Activated CD4-positive, alpha-beta memory T cell treated with anti-CD3 and anti-CD28 coated beads for 36 hours (primary cell): ENCODE data around the gene JAZF1. TPM values are rescaled to one million over a fixed set of nuclear protein-coding genes. Genes with fewer than 3 reads are reported as not detected.
A peak's percentile ranks its signal among the peaks of the same experiment; 100 is the strongest.

ENCODE experiments used
- CTCF ChIA-PET: fragments of 350-600 bp; sonication (Branson Sonifier 250); formaldehyde crosslinking; loops from one replicate; lab custom pipeline; 2021; ENCODE audit warnings: antibody characterized with exemption, inconsistent platforms; lab: Charles Lee
- POLR2A ChIA-PET: fragments of 350-600 bp; sonication (Branson Sonifier 250); formaldehyde crosslinking; loops from one replicate; lab custom pipeline; 2021; ENCODE audit warnings: antibody characterized with exemption; lab: Charles Lee
- DNase-seq: peaks from one replicate; pipeline ENCODE4 v3.0.0-alpha.2; 2020
- H3K27ac Mint-ChIP-seq: one replicate; pipeline ENCODE4 v1.8.0; 2021; ENCODE audit warnings: mixed read lengths
- H3K27me3 Mint-ChIP-seq: one replicate; pipeline ENCODE4 v1.8.0; 2021; ENCODE audit warnings: mixed read lengths
- H3K36me3 Mint-ChIP-seq: one replicate; pipeline ENCODE4 v1.8.0; 2021; ENCODE audit warnings: mixed read lengths
- H3K4me1 Mint-ChIP-seq: one replicate; pipeline ENCODE4 v1.8.0; 2021; ENCODE audit warnings: low read depth, mixed read lengths
- H3K4me3 Mint-ChIP-seq: one replicate; pipeline ENCODE4 v1.8.0; 2021; ENCODE audit warnings: mild to moderate bottlenecking, mixed read lengths
- H3K9me3 Mint-ChIP-seq: one replicate; pipeline ENCODE4 v1.8.0; 2021; ENCODE audit warnings: mixed read lengths
- intact Hi-C: fragments of 100-400 bp; cut with micrococcal nuclease; formaldehyde crosslinking; loops from one replicate; pipeline ENCODE4 v1.15.1; 2023
- total RNA-seq, 2 experiments: library from RNA; stranded (reverse); gene quantifications; one replicate each; pipeline ENCODE4 v1.2.3, GENCODE V29; 2021

JAZF1 gene
- total RNA-seq, 2 experiments from 2014 or later, result 3.8 to 4.3 TPM

GRCh38 chr7:28190077-28190710 lies 9.6 kb upstream of the JAZF1 start:
- H3K36me3 Mint-ChIP-seq, result no peaks in the 10 kb centered on the region
- DNase-seq, result no peak
- no peaks in the 10 kb centered on the region for H3K9me3 Mint-ChIP-seq
- no peak overlapping the region for H3K4me3 Mint-ChIP-seq
- H3K27ac Mint-ChIP-seq, result no peak overlapping the region
- ChIA-PET POLR2A (no interaction called here), CTCF (no interaction called here)
- no peaks in the 10 kb centered on the region for H3K4me1 Mint-ChIP-seq
- intact Hi-C loops, result no loop called here
- peaks cover 28% of the 10 kb centered on the region for H3K27me3 Mint-ChIP-seq

DNA sequence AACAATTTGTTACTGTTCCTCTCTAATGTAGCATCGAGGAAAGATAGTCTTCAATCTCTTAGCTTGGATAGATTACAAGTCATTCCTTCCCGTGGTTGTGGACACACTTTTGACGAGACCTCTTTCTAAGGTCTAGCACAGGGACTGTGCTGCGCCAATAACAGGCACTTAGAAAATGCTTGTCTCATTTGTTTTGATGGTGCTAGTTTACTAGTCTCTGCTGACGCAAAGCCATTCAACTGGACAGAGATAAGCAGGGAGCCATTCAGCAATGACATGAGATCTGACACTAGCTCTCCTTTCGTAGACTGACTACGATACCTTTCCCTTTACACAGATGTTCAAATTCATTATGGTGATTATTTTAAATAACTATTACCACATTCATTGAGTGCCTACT lies 6.4 kb upstream of the JAZF1 start:
- H3K4me1 Mint-ChIP-seq, result no peaks in the 10 kb centered on the region
- H3K36me3 Mint-ChIP-seq, result no peaks in the 10 kb centered on the region
- no peaks in the 10 kb centered on the region for H3K9me3 Mint-ChIP-seq
- H3K4me3 Mint-ChIP-seq, result no peak overlapping the region
- no peak overlapping the region for H3K27ac Mint-ChIP-seq
- ChIA-PET CTCF (no interaction called here), POLR2A (no interaction called here)
- peaks cover 26% of the 10 kb centered on the region for H3K27me3 Mint-ChIP-seq
- intact Hi-C loops, result no loop called here
- no peak for DNase-seq

GRCh38 chr7:28183627-28184026 lies 3.0 kb upstream of the JAZF1 start:
- DNase-seq, result no peak
- Mint-ChIP-seq H3K27me3 (peaks cover 15% of the 10 kb centered on the region), H3K27ac (no peak overlapping the region), H3K4me1 (peaks cover 11% of the 10 kb centered on the region), H3K4me3 (no peak overlapping the region), H3K9me3 (no peaks in the 10 kb centered on the region), H3K36me3 (no peaks in the 10 kb centered on the region)
- intact Hi-C loops, result loop anchor here (5.0 kb wide), 1 partner anchor 41 kb away; no protein-coding TSS in a partner anchor
- POLR2A ChIA-PET, result no interaction called here
- CTCF ChIA-PET, result no interaction called here

DNA sequence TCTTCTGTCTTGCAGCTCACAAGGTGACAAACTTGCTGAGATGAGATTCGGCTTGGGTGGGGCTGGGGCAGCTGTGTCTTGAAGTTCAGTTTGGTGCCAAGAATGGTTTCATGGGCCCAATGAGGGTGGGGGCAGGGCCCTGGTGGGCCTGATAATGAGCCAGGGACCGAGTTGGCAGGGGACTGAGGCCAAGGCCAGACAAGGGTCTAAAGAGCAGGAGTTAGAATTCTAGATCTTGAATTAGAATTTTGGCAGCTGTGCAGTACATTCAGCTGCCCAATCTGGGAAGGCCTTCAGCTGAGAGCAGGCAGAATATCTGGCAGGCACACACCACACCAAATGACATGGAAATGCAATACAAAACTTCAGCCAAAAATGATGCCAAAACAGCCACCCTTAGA lies 1.5 kb upstream of the JAZF1 start:
- H3K27me3 Mint-ChIP-seq, result peaks cover 9% of the 10 kb centered on the region
- H3K4me3 Mint-ChIP-seq, result no peak overlapping the region
- POLR2A ChIA-PET, result no interaction called here
- DNase-seq, result no peak
- H3K36me3 Mint-ChIP-seq, result no peaks in the 10 kb centered on the region
- H3K9me3 Mint-ChIP-seq, result no peaks in the 10 kb centered on the region
- CTCF ChIA-PET, result no interaction called here
- intact Hi-C loops, result loop anchor here (5.0 kb wide), 1 partner anchor 40 kb away; no protein-coding TSS in a partner anchor
- no peak overlapping the region for H3K27ac Mint-ChIP-seq
- peaks cover 14% of the 10 kb centered on the region for H3K4me1 Mint-ChIP-seq

DNA sequence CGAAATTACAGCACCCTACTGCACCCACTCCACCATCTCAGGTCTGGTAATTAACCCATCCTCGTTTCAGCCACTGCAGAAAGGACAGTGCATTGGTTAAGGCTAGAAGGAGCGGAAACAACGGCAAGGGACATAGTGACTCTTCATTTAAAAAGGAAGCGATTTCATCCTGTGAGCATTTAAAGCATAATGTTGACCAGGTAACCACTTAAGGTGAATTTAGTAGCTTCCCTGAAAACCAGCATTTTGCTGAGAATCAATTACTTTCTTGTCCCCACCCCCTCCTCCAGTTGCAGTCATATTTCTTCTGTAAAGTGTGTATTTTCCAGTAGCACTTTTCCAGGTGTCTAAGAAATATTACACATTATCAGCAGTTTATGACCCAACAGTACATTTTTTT lies 821 bp upstream of the JAZF1 start:
- Mint-ChIP-seq H3K9me3 (no peaks in the 10 kb centered on the region), H3K27me3 (peaks cover 9% of the 10 kb centered on the region), H3K4me3 (peak overlapping the region; percentile 78), H3K27ac (no peak overlapping the region), H3K4me1 (peaks cover 18% of the 10 kb centered on the region), H3K36me3 (no peaks in the 10 kb centered on the region)
- ChIA-PET CTCF (no interaction called here), POLR2A (no interaction called here)
- intact Hi-C loops, result loop anchor here (5.0 kb wide), 1 partner anchor 39 kb away; no protein-coding TSS in a partner anchor
- no peak for DNase-seq

- Mint-ChIP-seq H3K36me3 (no peaks in the 10 kb centered on the region), H3K27ac (no peak overlapping the region), H3K4me1 (peaks cover 26% of the 10 kb centered on the region), H3K9me3 (no peaks in the 10 kb centered on the region), H3K4me3 (no peak overlapping the region), H3K27me3 (peaks cover 7% of the 10 kb centered on the region)
- CTCF ChIA-PET, result no interaction called here
- intact Hi-C loops, result loop anchor here (5.0 kb wide), 1 partner anchor 38 kb away; no protein-coding TSS in a partner anchor
- POLR2A ChIA-PET, result interaction anchor here (0.6 kb wide), 1 partner anchor 67 kb away, joined by 4 read pairs; no protein-coding TSS in a partner anchor
- DNase-seq, result no peak
Observed at GRCh38 chr7:28180031-28180363, 598 bp downstream of the JAZF1 start.

DNA sequence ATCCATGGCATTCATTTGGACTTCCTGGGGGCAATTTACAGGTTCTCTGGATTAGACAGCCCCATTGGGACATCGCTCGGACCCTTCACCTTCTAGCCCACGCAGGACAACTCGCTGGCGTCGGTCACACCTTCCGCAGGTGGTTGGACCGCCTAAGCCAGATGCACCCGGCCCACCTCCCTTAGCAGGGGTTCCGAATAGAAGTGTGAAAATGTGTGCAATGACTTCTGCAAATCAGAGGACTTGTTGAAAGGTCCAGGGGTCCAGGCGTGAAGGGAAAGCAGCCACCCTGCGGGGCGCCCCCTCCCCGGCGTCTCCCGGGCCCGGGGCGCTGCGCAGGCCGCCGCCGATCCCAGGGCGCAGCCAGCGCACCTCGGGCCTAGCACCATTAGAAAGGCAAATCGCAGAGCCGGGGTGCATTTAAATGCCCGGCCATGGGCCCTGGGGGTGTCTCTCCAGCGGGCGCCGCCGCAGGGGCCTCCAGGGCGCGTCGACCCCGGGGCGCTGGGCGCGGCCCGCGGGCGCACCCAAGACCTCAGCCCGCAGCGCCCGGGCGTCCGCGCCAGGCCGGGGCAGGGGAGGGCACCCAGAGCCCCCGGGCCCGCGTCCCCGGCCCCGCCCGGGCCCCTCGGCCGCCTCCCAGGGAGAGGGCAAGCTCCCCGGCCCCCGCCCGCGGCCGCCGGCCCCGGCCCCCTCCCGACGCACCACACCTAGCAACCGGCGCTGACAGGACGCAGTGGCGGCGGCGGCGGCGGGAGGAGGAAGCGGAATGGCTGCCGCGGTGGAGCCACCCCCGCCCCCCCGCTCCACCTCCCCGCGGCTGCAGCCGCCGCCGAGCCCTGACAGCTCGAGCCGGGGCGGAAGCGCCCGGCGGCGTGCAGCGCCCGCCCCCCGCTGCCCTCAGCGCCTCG lies 1.2 kb downstream of the JAZF1 start:
- peak; percentile 79 for DNase-seq
- peak overlapping the region; percentile 26 for H3K27ac Mint-ChIP-seq
- H3K4me3 Mint-ChIP-seq, result peak overlapping the region; percentile 70
- H3K36me3 Mint-ChIP-seq, result no peaks in the 10 kb centered on the region
- intact Hi-C loops, result loop anchor here (1.0 to 5.0 kb wide), 3 partner anchors 24 to 59 kb away; no protein-coding TSS in a partner anchor
- peaks cover 7% of the 10 kb centered on the region for H3K27me3 Mint-ChIP-seq
- no peaks in the 10 kb centered on the region for H3K9me3 Mint-ChIP-seq
- H3K4me1 Mint-ChIP-seq, result peaks cover 32% of the 10 kb centered on the region
- ChIA-PET CTCF (interaction anchor here (0.7 to 1.3 kb wide), 2 partner anchors 118 to 300 kb away, joined by 3 to 4 read pairs; no protein-coding TSS in a partner anchor), POLR2A (interaction anchor here (0.6 kb wide), 1 partner anchor 67 kb away, joined by 4 read pairs; no protein-coding TSS in a partner anchor)

- Mint-ChIP-seq H3K4me3 (peak overlapping the region; percentile 70), H3K9me3 (no peaks in the 10 kb centered on the region), H3K27me3 (peaks cover 7% of the 10 kb centered on the region), H3K36me3 (no peaks in the 10 kb centered on the region), H3K4me1 (peaks cover 37% of the 10 kb centered on the region), H3K27ac (peak overlapping the region; percentile 26)
- no peak for DNase-seq
- ChIA-PET POLR2A (no interaction called here), CTCF (interaction anchor here (0.7 to 1.3 kb wide), 2 partner anchors 118 to 300 kb away, joined by 3 to 4 read pairs; no protein-coding TSS in a partner anchor)
- intact Hi-C loops, result loop anchor here (2.0 kb wide), 1 partner anchor 60 kb away; no protein-coding TSS in a partner anchor
Observed at GRCh38 chr7:28178599-28178998, 2.0 kb downstream of the JAZF1 start.

- ChIA-PET POLR2A (no interaction called here), CTCF (no interaction called here)
- Mint-ChIP-seq H3K9me3 (no peaks in the 10 kb centered on the region), H3K27me3 (peaks cover 5% of the 10 kb centered on the region), H3K27ac (no peak overlapping the region), H3K4me1 (peaks cover 37% of the 10 kb centered on the region), H3K36me3 (no peaks in the 10 kb centered on the region), H3K4me3 (no peak overlapping the region)
- no peak for DNase-seq
- intact Hi-C loops, result loop anchor here (2.0 kb wide), 1 partner anchor 61 kb away; no protein-coding TSS in a partner anchor
Observed at GRCh38 chr7:28177836-28178235, 2.8 kb downstream of the JAZF1 start.

DNA sequence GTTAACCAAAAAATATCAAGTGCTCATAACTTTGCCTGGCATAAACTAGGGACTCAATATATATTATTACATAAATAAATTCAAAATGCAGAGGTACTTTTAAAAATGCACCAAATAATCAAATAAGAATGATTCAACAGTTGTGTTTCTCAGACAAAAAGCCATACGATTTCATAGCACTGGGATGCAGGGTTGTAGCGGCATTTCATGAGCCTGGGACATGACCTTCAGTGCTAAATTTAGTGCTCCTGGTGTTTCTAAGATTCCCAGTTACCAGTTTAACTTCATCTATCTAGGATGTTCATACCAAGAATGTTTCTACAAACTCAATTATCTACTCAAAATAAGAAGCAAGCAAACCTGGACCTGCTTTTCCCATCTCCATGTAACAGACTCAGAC lies 4.0 kb downstream of the JAZF1 start:
- Mint-ChIP-seq H3K9me3 (no peaks in the 10 kb centered on the region), H3K4me1 (peaks cover 37% of the 10 kb centered on the region), H3K27ac (no peak overlapping the region), H3K27me3 (peaks cover 5% of the 10 kb centered on the region), H3K36me3 (no peaks in the 10 kb centered on the region), H3K4me3 (no peak overlapping the region)
- no peak for DNase-seq
- intact Hi-C loops, result no loop called here
- CTCF ChIA-PET, result no interaction called here
- POLR2A ChIA-PET, result no interaction called here

- H3K9me3 Mint-ChIP-seq, result no peaks in the 10 kb centered on the region
- H3K4me1 Mint-ChIP-seq, result peaks cover 36% of the 10 kb centered on the region
- ChIA-PET POLR2A (no interaction called here), CTCF (no interaction called here)
- intact Hi-C loops, result no loop called here
- H3K27me3 Mint-ChIP-seq, result peaks cover 4% of the 10 kb centered on the region
- H3K4me3 Mint-ChIP-seq, result no peak overlapping the region
- H3K27ac Mint-ChIP-seq, result no peak overlapping the region
- H3K36me3 Mint-ChIP-seq, result no peaks in the 10 kb centered on the region
- no peak for DNase-seq
Observed at GRCh38 chr7:28176174-28176573, 4.4 kb downstream of the JAZF1 start.
